ENCODE data around the gene FKBP5.

Gene FKBP5

GRCh38 chr6:35719830-35720733 is 31.4 kb upstream of the FKBP5 start:
- DNase-seq (ENCODE audit: insufficient read length) (peak; percentile 64), FAIRE-seq (peak; percentile 81)
- TF ChIP-seq POLR2AphosphoS5 (IDR thresholded peaks at IDR 0.05; ENCODE audit: low read depth, low read length) (no peak), TAF1 (IDR thresholded peaks at IDR 0.05; ENCODE audit: borderline replicate concordance, low read depth, low read length) (no peak), POLR2A (IDR thresholded peaks at IDR 0.05; ENCODE audit: low read depth, low read length) (no peak; the same call in 1 of the 2 replicates)

DNA sequence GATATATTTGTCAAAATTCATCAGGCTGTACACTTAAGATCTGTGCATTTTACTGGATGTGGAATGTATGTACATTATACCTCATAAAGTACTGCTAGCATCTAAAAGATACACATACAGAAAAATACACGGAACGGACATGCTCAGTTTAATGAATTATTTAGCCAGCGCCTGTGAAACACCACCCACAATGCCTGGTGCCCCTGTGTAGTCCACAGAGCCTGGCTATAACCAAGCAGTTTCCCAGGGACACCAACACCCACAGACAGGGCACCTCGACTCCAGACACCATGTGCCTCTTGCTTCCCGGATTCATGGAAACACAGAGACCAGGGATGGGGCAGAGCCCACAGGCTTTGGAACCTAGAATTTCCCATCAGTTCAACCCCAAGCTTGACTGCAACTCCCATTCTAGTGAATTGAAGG is 30.7 kb upstream of the FKBP5 start:
- no peak for TF ChIP-seq TAF1 (IDR thresholded peaks at IDR 0.05; ENCODE audit: borderline replicate concordance, low read depth, low read length)
- no peak for TF ChIP-seq POLR2AphosphoS5 (IDR thresholded peaks at IDR 0.05; ENCODE audit: low read depth, low read length)
- FAIRE-seq (no peak), DNase-seq (ENCODE audit: insufficient read length) (no peak)

DNA sequence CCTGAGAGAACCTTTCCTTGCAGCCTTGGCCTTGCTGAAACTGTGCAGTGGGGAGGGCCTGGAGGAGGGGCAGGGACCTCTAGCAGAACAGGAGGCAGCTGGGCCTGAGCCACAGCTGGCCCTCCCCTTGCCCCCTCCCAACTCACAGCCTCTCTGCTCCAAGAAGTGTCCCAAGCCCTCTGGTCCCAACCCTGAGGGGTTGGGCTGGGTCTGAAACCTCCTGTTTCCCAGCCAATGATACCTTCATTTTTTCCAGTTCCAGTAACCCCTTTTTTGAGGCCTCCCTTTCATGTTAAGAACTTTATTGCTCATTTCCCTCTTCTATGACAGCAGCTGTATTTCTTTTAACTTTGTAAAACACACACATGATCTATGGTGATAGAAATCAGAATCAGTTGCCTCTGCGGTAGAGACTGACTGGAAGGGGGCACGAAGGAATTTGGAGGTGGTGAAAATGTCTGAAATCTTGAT is 30.2 kb upstream of the FKBP5 start:
- TF ChIP-seq TAF1 (IDR thresholded peaks at IDR 0.05; ENCODE audit: borderline replicate concordance, low read depth, low read length) = no peak
- TF ChIP-seq POLR2A (IDR thresholded peaks at IDR 0.05; ENCODE audit: low read depth, low read length) = no peak
- TF ChIP-seq POLR2AphosphoS5 (IDR thresholded peaks at IDR 0.05; ENCODE audit: low read depth, low read length) = no peak
- no peak for DNase-seq (ENCODE audit: insufficient read length)
- FAIRE-seq = no peak

DNA sequence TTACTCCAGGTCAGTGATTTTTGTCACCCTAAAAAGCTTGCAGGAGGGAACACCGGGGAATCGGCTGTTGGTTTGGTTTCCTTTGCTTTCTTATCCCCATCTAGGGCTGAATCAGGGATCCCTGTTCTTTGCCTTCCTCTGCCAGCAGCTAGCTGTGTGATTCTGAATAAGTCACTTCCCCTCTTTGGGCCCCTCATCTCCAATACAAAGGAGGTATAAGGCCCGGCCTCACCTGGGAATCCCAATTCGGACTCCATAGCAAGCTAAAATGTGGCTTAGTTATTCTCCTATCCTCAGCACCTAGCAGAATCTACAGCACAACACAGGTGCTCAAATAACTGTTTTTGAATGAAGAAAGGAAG is 29.6 kb upstream of the FKBP5 start:
- TF ChIP-seq POLR2AphosphoS5 (IDR thresholded peaks at IDR 0.05; ENCODE audit: low read depth, low read length) (no peak), POLR2A (IDR thresholded peaks at IDR 0.05; ENCODE audit: low read depth, low read length) (no peak), TAF1 (IDR thresholded peaks at IDR 0.05; ENCODE audit: borderline replicate concordance, low read depth, low read length) (no peak)
- DNase-seq (ENCODE audit: insufficient read length) (no peak), FAIRE-seq (no peak)

- FAIRE-seq (no peak), DNase-seq (ENCODE audit: insufficient read length) (no peak)
- TF ChIP-seq POLR2AphosphoS5 (IDR thresholded peaks at IDR 0.05; ENCODE audit: low read depth, low read length) (no peak), TAF1 (IDR thresholded peaks at IDR 0.05; ENCODE audit: borderline replicate concordance, low read depth, low read length) (no peak), POLR2A (IDR thresholded peaks at IDR 0.05; ENCODE audit: low read depth, low read length) (no peak)
Measured at GRCh38 chr6:35717449-35718374, 29.0 kb upstream of the FKBP5 start.

DNA sequence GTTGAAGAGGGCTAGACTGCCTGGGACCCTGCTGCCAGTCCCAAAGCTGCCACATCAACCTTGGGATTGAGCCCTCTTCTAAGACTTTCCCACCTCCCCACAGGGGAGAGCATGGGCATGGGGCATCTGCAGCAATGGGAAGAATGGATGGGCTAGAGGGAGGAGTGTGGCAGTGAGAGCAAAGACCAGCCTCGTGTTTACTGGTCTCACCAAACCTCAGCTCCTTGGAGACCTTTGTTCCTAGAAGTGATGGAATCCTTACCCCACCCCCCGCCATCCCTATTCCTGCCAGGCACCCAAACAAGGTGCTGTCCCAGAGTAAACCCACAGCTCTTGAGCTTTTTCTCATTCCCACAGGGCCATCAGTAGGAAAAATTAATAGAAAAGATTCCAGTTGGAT is 28.1 kb upstream of the FKBP5 start:
- FAIRE-seq (no peak), DNase-seq (ENCODE audit: insufficient read length) (no peak)
- TF ChIP-seq POLR2AphosphoS5 (IDR thresholded peaks at IDR 0.05; ENCODE audit: low read depth, low read length) = no peak
- no peak for TF ChIP-seq POLR2A (IDR thresholded peaks at IDR 0.05; ENCODE audit: low read depth, low read length)
- TF ChIP-seq TAF1 (IDR thresholded peaks at IDR 0.05; ENCODE audit: borderline replicate concordance, low read depth, low read length) = no peak

- TF ChIP-seq POLR2A (IDR thresholded peaks at IDR 0.05; ENCODE audit: low read depth, low read length) (no peak), POLR2AphosphoS5 (IDR thresholded peaks at IDR 0.05; ENCODE audit: low read depth, low read length) (no peak), TAF1 (IDR thresholded peaks at IDR 0.05; ENCODE audit: borderline replicate concordance, low read depth, low read length) (no peak)
- no peak for FAIRE-seq
- DNase-seq (ENCODE audit: insufficient read length) = no peak
Measured at GRCh38 chr6:35713006-35713767, 24.5 kb upstream of the FKBP5 start.

- DNase-seq (ENCODE audit: insufficient read length) (no peak), FAIRE-seq (no peak)
- TF ChIP-seq POLR2A (IDR thresholded peaks at IDR 0.05; ENCODE audit: low read depth, low read length) (no peak), TAF1 (IDR thresholded peaks at IDR 0.05; ENCODE audit: borderline replicate concordance, low read depth, low read length) (no peak), POLR2AphosphoS5 (IDR thresholded peaks at IDR 0.05; ENCODE audit: low read depth, low read length) (no peak)
Measured at GRCh38 chr6:35711731-35712130, 23.0 kb upstream of the FKBP5 start.

GRCh38 chr6:35710241-35710847 is 21.6 kb upstream of the FKBP5 start:
- DNase-seq (ENCODE audit: insufficient read length) (no peak), FAIRE-seq (no peak)
- no peak for TF ChIP-seq POLR2AphosphoS5 (IDR thresholded peaks at IDR 0.05; ENCODE audit: low read depth, low read length)
- TF ChIP-seq TAF1 (IDR thresholded peaks at IDR 0.05; ENCODE audit: borderline replicate concordance, low read depth, low read length) = no peak
- no peak for TF ChIP-seq POLR2A (IDR thresholded peaks at IDR 0.05; ENCODE audit: low read depth, low read length)

DNA sequence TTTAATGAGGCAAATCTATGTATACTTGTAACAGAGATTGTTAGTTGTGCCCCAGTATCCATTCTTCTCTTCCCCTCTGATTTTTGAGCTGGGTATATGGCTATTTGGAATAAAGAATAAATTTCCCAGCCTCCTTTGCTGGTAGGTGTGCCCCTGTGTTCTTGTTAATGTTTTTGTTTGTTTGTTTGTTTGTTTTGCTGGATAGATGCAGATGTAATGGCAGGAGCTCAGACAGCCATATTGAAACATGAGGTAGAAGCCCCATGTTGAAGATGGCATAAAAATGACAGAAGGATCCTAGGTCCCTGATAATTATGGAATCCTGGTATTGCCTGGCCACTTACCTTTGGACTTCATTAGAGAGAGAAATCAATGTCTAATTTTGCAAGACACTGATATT is 19.9 kb upstream of the FKBP5 start:
- no peak for FAIRE-seq
- TF ChIP-seq POLR2AphosphoS5 (IDR thresholded peaks at IDR 0.05; ENCODE audit: low read depth, low read length) = no peak
- TF ChIP-seq TAF1 (IDR thresholded peaks at IDR 0.05; ENCODE audit: borderline replicate concordance, low read depth, low read length) = no peak
- TF ChIP-seq POLR2A (IDR thresholded peaks at IDR 0.05; ENCODE audit: low read depth, low read length) = no peak

More for the DNA sequence above, 19.9 kb upstream of the FKBP5 start:
- no peak for DNase-seq (ENCODE audit: insufficient read length)

Data from GM12892 (cell line).